ENCODE results near the gene DIDO1. TPM values are rescaled to one million over a fixed set of nuclear protein-coding genes. Genes with fewer than 3 reads are reported as not detected.

Gene DIDO1
- total RNA-seq, 4 donors from 2014 or later = 54.2 to 105 (median 70.7) TPM

GRCh38 chr20:62906647-62907375 is 19.5 kb downstream of the DIDO1 start:
- no peak for TF ChIP-seq CTCF (IDR thresholded peaks at IDR 0.05)
- TF ChIP-seq POLR2A (IDR thresholded peaks at IDR 0.05) = no peak
- WGBS, 2 donors = 92 to 93% methylated on average over 31 of the region's 31 CpGs
- no peak for DNase-seq (ENCODE audit: low spot score in 2 of 2)
- H3K4me3 ChIP-seq (ENCODE audit: low read depth, poor library complexity, severe bottlenecking) = no peak overlapping the region
- intact Hi-C loops (cut with DNase I; ENCODE audit: low total_unique reads) = no loop called here

- TF ChIP-seq POLR2A (IDR thresholded peaks at IDR 0.05) = no peak
- TF ChIP-seq CTCF (IDR thresholded peaks at IDR 0.05) = no peak
- WGBS, 2 donors = 90 to 95% methylated on average over 16 of the region's 16 CpGs
- H3K4me3 ChIP-seq (ENCODE audit: low read depth, poor library complexity, severe bottlenecking) = no peak overlapping the region
- intact Hi-C loops (cut with DNase I; ENCODE audit: low total_unique reads) = no loop called here
- no peak for DNase-seq (ENCODE audit: low spot score in 2 of 2)
These were observed 20.1 kb downstream of the DIDO1 start for GRCh38 chr20:62906209-62906608.

GRCh38 chr20:62905536-62906117 is 20.7 kb downstream of the DIDO1 start:
- WGBS, 2 donors = 86 to 91% methylated on average over 17 of the region's 17 CpGs
- no peak overlapping the region for H3K4me3 ChIP-seq (ENCODE audit: low read depth, poor library complexity, severe bottlenecking)
- intact Hi-C loops (cut with DNase I; ENCODE audit: low total_unique reads) = no loop called here
- no peak for DNase-seq (ENCODE audit: low spot score in 2 of 2)
- no peak for TF ChIP-seq POLR2A (IDR thresholded peaks at IDR 0.05)
- TF ChIP-seq CTCF (IDR thresholded peaks at IDR 0.05) = no peak

- intact Hi-C loops (cut with DNase I; ENCODE audit: low total_unique reads) = no loop called here
- H3K4me3 ChIP-seq (ENCODE audit: low read depth, poor library complexity, severe bottlenecking) = no peak overlapping the region
- no peak for DNase-seq (ENCODE audit: low spot score in 2 of 2)
- TF ChIP-seq CTCF (IDR thresholded peaks at IDR 0.05) (no peak), POLR2A (IDR thresholded peaks at IDR 0.05) (no peak)
- WGBS, 2 donors = 66 to 74% methylated on average over 7 of the region's 7 CpGs
These were observed 23.2 kb downstream of the DIDO1 start for GRCh38 chr20:62902926-62903615.

- intact Hi-C loops (cut with DNase I; ENCODE audit: low total_unique reads) = no loop called here
- TF ChIP-seq CTCF (IDR thresholded peaks at IDR 0.05) (no peak), POLR2A (IDR thresholded peaks at IDR 0.05) (no peak)
- WGBS, 2 donors = 87 to 94% methylated on average over 11 of the region's 11 CpGs
- no peak for DNase-seq (ENCODE audit: low spot score in 2 of 2)
- no peak overlapping the region for H3K4me3 ChIP-seq (ENCODE audit: low read depth, poor library complexity, severe bottlenecking)
These were observed 24.4 kb downstream of the DIDO1 start for GRCh38 chr20:62901891-62902290.

Data from lower leg skin (tissue), 4 donors.